GM12873 (cell line): ENCODE data around the gene CCS.

ENCODE experiments used
- TF ChIP-seq, protein P1 (sequence below): IDR thresholded peaks from 2 replicates; pipeline ENCODE4 v1.5.1; 2012; ENCODE audit warnings: low read depth, mild to moderate bottlenecking, moderate library complexity, low read length, control low read depth; ENCODE audit not compliant: insufficient read depth; ENCODE audit errors: missing control alignments

Gene CCS

DNA sequence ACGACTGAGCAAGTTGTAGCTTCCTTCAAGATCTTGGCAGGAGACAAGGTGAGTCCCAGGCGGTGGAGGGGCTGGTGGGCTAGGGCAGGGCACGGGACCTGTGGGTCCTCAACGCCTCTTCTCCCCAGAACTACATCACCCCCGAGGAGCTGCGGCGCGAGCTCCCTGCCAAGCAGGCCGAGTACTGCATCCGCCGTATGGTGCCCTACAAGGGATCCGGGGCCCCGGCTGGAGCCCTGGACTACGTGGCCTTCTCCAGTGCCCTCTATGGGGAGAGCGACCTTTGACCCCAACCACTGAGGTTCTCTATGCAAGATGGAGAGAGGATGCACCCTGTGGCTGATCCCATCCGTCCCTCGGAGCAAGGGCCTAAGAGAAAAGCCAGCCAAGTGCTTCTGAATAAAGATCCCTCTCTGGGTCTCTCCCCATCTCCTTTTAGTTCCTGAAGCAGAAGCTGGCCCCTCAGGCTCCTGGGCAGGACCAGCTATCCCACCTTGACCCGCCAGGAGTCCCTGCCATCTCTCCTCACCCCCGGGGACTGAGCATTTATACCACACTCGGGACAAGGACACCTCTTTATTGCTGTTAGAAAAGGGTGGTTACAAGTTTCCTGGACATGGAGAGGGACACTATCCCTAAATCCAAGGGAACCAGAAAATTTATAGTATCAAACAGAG, 29.9 kb upstream of the CCS start:
- TF ChIP-seq, protein P1, sequence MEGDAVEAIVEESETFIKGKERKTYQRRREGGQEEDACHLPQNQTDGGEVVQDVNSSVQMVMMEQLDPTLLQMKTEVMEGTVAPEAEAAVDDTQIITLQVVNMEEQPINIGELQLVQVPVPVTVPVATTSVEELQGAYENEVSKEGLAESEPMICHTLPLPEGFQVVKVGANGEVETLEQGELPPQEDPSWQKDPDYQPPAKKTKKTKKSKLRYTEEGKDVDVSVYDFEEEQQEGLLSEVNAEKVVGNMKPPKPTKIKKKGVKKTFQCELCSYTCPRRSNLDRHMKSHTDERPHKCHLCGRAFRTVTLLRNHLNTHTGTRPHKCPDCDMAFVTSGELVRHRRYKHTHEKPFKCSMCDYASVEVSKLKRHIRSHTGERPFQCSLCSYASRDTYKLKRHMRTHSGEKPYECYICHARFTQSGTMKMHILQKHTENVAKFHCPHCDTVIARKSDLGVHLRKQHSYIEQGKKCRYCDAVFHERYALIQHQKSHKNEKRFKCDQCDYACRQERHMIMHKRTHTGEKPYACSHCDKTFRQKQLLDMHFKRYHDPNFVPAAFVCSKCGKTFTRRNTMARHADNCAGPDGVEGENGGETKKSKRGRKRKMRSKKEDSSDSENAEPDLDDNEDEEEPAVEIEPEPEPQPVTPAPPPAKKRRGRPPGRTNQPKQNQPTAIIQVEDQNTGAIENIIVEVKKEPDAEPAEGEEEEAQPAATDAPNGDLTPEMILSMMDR: no peak

DNA sequence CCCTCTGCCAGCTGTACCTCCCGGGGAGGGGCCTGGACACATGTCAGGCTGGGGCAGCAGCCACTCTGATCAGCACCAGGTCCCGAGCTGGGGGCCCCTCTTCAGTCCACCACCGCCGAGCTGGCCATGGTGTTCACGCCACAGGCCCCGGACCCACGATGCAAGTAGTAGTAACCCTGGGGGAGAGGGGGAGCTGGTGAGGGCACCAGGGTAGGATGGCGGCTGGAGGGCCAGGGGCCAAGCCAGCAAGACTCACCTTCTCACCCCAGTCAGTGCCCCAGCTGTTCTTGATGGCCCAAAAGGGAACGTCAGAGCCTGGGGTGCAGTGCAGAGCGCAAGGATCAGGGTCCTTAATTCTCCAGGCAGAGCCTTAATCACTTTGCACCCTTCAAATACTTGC, 29.2 kb upstream of the CCS start:
- TF ChIP-seq, protein P1: no peak

DNA sequence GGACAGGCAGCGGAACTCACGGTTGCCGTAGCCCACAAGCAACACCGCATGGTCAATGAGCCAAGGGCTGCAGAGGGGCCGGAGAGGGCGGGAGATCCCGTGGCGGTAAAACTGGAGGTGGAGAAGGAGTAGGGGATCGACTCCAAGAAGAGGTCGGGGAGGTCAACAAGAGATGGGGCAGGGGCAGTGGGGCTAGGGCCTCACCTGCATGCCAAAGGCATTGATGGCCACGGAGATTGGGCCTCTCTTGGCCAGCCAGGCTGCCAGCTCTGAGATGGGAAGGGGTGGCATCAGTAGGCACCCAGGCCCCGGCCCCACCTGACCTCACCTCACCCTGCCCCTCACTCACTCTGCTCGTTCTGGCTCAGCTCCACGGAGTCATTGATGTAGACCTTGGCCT, 28.4 kb upstream of the CCS start:
- TF ChIP-seq, protein P1: no peak

DNA sequence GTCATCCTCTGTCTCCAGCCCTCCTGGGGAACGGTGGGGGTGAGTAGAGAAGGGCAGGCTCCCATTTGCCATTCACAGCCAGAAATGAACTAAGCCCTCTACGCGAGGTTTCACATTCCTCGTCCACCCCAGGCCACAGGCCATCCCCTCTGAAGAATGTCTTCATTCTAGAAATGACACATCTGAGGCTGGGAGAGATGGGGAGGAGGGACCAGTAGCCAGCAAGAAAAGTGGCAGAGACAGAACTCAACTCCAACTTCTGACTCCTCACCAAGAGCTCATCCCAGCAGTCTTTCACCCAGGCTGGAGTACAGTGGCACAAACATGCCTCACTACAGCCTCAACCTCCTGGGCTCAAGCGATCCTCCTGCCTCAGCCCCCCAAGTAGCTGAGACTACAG, 28.0 kb upstream of the CCS start:
- TF ChIP-seq, protein P1: no peak

DNA sequence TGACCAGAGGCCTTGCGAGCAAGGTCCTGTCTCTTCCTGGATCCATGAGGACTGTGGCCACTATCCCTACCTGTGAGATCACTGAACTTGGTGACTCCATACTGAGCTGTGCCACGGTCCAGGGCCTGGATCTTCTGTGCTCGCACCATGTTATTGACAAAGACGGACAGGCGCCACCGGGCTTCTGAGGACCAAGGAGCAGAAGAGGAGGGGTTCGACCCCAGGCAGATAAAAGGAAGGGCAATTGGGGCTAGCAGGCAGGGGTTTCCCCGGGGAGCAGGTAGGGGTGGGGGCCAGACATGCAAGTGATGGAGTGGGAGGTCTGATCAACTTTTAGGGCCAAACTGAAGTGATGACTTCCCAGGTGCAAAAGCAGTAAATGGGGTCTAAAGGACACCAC, 26.8 kb upstream of the CCS start:
- TF ChIP-seq, protein P1: no peak

DNA sequence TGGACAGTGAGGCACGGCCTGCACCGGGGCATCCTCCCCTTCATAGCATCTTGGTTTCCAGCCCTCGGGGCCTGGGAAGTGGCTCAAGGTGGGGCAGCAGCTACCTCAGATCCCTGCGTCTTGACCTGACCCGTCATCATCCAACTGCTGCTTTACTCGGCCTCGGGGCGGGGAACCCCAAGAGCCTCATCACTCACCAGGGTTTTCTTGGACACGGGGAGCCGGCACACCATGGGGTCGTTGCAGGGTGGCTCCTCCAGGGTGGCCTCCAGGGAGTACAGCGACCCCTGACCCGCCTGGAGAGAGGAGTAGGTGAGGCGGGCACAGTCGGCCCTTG, 25.2 kb upstream of the CCS start:
- TF ChIP-seq, protein P1: no peak

DNA sequence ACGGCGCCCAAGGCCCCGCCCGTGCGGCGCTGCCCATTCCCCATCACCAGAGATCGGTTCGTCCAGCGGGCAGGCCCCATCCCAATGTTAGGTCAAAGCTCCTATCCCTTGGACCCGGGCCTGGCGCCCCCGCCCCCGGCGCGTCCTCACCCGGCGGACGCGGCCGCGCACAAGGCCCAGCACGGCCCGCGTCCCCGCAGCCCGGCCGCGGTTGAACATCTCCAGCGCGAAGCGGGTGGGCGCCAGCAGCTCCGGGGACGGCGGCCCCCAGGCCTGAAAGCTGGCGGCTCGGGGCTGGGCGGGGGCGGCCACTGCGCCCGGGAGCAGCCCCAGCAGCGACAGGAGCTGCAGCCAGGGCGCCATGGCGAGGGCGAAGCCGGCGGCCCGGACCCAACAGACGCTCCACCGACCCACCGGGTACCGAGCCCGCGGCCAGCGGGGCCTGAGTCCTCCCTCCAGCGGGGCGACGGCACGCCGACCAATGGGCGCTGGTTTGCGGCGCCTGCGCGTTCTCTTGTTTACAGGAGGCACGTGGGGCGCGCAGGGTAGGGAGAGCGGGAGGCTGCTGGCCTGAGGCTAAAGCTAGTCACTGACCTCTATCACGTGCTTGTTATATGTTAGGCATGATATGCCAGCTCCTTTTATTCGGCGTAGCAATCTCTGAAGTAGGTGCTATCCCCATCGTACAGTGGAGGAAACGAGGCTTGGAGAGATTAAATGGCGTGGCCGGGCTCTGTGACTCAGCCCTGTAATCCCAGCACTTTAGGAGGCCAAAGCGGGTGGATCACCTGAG, 24.7 kb upstream of the CCS start, which contains the start of gene CTSF:
TSS of gene CTSF (minus strand) at position 483 of the 793 bp plus-strand sequence. CDS start at position 363, 120 bp downstream.
- TF ChIP-seq, protein P1: no peak
